ENCODE data around the gene NPRL2. TPM values are rescaled to one million over a fixed set of nuclear protein-coding genes. Genes with fewer than 3 reads are reported as not detected.

The NPRL2 gene
- total and polyA plus RNA-seq, 3 experiments from 2014 or later, result 44.6 to 59.5 (median 48.0) TPM

DNA sequence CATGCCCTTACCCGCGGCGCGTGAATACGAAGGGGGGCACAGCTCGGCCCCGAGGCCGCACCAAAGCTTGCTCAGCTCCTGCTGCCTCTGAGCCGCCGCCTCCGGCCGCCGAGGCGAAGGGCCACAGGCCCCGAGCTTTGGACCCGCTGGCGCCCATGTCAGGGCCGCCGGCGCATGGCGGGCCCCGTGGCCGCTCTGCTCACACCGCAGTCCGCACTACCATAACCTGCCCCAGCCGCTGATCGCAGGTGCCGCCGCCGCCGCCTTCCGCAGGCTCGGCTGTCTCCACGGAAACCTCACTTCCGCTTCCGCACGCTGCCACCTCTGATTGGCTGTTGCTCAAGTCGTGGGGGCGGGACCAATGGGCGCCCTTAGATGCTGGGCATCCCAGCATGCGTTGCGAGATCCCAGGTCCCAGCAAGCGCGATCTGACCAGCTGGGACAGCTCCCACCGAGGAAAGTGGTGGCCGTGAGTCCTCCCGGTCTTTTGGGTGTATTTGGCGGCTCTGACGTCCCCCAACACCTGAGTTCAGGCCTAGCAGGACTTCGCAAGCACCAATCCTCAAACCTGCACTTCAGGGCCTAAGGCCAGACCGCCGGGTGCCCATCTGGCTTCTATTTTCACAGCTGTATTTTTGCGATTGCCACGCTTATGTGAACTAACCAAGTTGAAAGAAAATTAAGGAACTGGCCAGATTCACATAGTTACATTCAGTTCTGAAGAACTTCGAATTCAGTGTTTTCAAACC, 22.5 kb downstream of the NPRL2 start, which contains the start of gene TUSC2:
TSS of gene TUSC2 (minus strand) at position 281 of the 749 bp plus-strand sequence. CDS start at position 157, 124 bp downstream.
- CTCF ChIA-PET, result interaction anchor here (0.7 to 2.5 kb wide), 9 partner anchors 9 to 135 kb away, joined by 3 to 19 read pairs (median 4); partner anchors contain the start of genes IFRD2 and RASSF1
- H3K4me3 Mint-ChIP-seq, result peak within 1 kb of the TSS; percentile 82 to 97 (median 91)
- Histone ChIP-seq H3K4me1 (ENCODE audit: insufficient read depth, low read length) (peaks cover 19% of the 10 kb centered on the region), H3K27ac (ENCODE audit: low read depth, low read length) (peak within 1 kb of the TSS; percentile 71), H3K27me3 (ENCODE audit: insufficient read depth, low read length, poor library complexity, severe bottlenecking) (no peaks in the 10 kb centered on the region), H3K9me3 (ENCODE audit: low read length) (no peaks in the 10 kb centered on the region), H3K4me3 (ENCODE audit: low read length) (peak within 1 kb of the TSS; percentile 70), H3K36me3 (ENCODE audit: insufficient read depth, low read length) (peaks cover 32% of the 10 kb centered on the region)
- peaks cover 0 to 57% (median 0%) of the 10 kb centered on the region in 3 donors for H3K36me3 Mint-ChIP-seq
- H3K27ac Mint-ChIP-seq, result peak within 1 kb of the TSS; percentile 77 to 96 (median 94)
- H3K27me3 Mint-ChIP-seq, result peaks cover 0 to 1% of the 10 kb centered on the region in 2 donors
- no peaks in the 10 kb centered on the region for H3K9me3 Mint-ChIP-seq
- H3K4me1 Mint-ChIP-seq, result peaks cover 26 to 47% (median 31%) of the 10 kb centered on the region in 3 donors
- peak; percentile 92 to 96 (median 93) for DNase-seq
- POLR2A ChIA-PET, result interaction anchor here (0.6 to 3.9 kb wide), 11 partner anchors 9 to 1058 kb away, joined by 3 to 57 read pairs (median 6); partner anchors contain the start of genes CYB561D2, HYAL3, IFRD2 and NAA80

DNA sequence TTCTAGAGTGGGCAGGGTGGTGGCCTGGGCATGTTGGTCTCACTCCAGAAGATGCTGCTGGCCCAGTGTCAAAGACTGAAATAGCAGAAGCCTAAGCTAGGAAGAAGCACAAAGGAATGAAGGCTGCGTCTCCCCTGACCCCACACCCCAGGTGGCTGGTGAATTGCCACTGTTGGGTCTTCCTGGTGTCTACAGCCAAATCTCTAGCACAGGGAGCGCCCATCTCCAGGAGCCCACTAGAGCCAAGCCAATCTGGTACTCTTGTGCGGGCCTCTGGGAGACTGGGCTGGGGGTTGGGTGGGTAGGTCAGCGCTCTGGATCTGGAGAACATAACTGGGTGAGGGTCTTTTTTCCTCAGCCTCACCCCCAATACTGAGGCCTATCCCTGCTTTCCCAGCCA, 23.4 kb downstream of the NPRL2 start:
- peak overlapping the region; percentile 71 for H3K27ac ChIP-seq (ENCODE audit: low read depth, low read length)
- peak overlapping the region; percentile 70 for H3K4me3 ChIP-seq (ENCODE audit: low read length)
- no peaks in the 10 kb centered on the region for H3K27me3 ChIP-seq (ENCODE audit: insufficient read depth, low read length, poor library complexity, severe bottlenecking)
- peaks cover 23 to 43% (median 26%) of the 10 kb centered on the region in 3 donors for H3K4me1 Mint-ChIP-seq
- H3K9me3 Mint-ChIP-seq, result no peaks in the 10 kb centered on the region
- CTCF ChIA-PET, result interaction anchor here (0.7 to 2.5 kb wide), 8 partner anchors 8 to 134 kb away, joined by 3 to 19 read pairs (median 4); partner anchors contain the start of genes IFRD2 and RASSF1
- peak overlapping the region; percentile 15 to 96 (median 86) for H3K27ac Mint-ChIP-seq
- POLR2A ChIA-PET, result interaction anchor here (0.8 to 3.9 kb wide), 4 partner anchors 10 to 35 kb away, joined by 5 to 57 read pairs (median 8); partner anchors contain the start of genes HYAL3, IFRD2, NAA80 and RASSF1
- no peak for DNase-seq
- H3K27me3 Mint-ChIP-seq, result peaks cover 0 to 1% of the 10 kb centered on the region in 2 donors
- H3K4me3 Mint-ChIP-seq, result peak overlapping the region; percentile 82 to 97 (median 91)
- peaks cover 18% of the 10 kb centered on the region for H3K4me1 ChIP-seq (ENCODE audit: insufficient read depth, low read length)
- H3K36me3 ChIP-seq (ENCODE audit: insufficient read depth, low read length), result peaks cover 26% of the 10 kb centered on the region
- H3K36me3 Mint-ChIP-seq, result peaks cover 0 to 53% (median 0%) of the 10 kb centered on the region in 3 donors
- no peaks in the 10 kb centered on the region for H3K9me3 ChIP-seq (ENCODE audit: low read length)

DNA sequence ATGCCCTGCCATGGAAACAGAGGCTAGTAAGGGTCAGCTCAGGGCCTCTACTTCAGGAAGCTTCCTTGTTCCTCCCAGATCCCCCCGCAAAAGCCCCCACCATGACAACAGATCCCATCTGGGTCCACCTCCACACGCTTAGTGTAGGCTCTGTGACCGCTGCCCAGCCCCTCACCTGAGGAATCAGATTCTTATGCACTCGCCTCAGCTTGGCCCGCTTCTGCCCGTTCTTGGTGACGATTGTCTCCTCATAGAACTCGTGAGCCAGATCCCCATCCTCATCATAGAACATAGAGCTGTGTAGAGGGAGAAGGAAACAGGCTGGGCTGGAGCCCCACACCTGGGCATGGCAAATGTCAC, 24.4 kb downstream of the NPRL2 start:
- H3K4me1 ChIP-seq (ENCODE audit: insufficient read depth, low read length), result peaks cover 22% of the 10 kb centered on the region
- Mint-ChIP-seq H3K4me1 (peaks cover 20 to 38% (median 24%) of the 10 kb centered on the region in 3 donors), H3K4me3 (peak overlapping the region; percentile 32 to 97 (median 45)), H3K27me3 (peaks cover 0 to 1% of the 10 kb centered on the region in 2 donors), H3K9me3 (no peaks in the 10 kb centered on the region), H3K36me3 (peaks cover 0 to 44% (median 0%) of the 10 kb centered on the region in 3 donors), H3K27ac (peak overlapping the region in 6 of 8 donors; percentile 29 to 70 (median 60))
- no peaks in the 10 kb centered on the region for H3K9me3 ChIP-seq (ENCODE audit: low read length)
- POLR2A ChIA-PET, result interaction anchor here (3.9 kb wide), 1 partner anchor 11 kb away, joined by 57 read pairs; no protein-coding TSS in a partner anchor
- no peak overlapping the region for H3K27ac ChIP-seq (ENCODE audit: low read depth, low read length)
- H3K27me3 ChIP-seq (ENCODE audit: insufficient read depth, low read length, poor library complexity, severe bottlenecking), result no peaks in the 10 kb centered on the region
- DNase-seq, result no peak
- no peak overlapping the region for H3K4me3 ChIP-seq (ENCODE audit: low read length)
- CTCF ChIA-PET, result interaction anchor here (1.4 to 3.3 kb wide), 2 partner anchors 11 to 67 kb away, joined by 3 to 22 read pairs; no protein-coding TSS in a partner anchor
- peaks cover 21% of the 10 kb centered on the region for H3K36me3 ChIP-seq (ENCODE audit: insufficient read depth, low read length)

DNA sequence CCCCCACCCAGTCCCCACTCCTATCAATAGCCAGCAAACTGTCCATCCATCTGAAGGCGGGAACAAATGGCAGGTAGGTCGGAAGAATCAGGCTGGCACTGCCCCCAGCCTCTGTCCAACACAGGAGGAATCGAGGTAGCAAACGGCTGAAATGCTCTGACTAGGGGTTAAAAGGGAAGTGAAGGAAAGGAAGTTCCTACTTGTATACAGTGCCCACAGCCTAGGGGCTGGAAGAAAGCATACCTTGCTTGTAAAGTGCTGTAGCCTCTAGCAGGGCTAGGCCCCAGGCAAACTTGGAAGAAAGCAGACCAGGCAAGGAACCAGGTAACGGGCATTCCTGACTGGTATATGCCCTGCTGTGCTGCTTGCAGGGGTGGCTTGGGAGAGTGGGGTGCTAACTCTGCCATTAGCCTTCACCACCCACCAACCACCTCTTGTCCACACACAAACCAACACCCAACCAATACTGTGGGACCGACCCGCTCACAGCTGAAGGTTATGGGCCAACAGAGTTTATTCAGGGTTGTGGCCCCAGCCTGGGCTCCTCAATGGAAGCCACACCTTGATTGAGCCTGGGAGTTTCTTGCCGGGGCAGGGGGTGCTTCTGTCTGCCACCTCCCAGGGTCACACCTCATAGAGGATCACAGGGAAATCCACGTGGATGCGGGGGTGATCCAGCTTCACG, 24.9 kb downstream of the NPRL2 start:
- Histone ChIP-seq H3K27me3 (ENCODE audit: insufficient read depth, low read length, poor library complexity, severe bottlenecking) (no peaks in the 10 kb centered on the region), H3K4me1 (ENCODE audit: insufficient read depth, low read length) (peaks cover 24% of the 10 kb centered on the region), H3K9me3 (ENCODE audit: low read length) (no peaks in the 10 kb centered on the region), H3K36me3 (ENCODE audit: insufficient read depth, low read length) (peaks cover 15% of the 10 kb centered on the region), H3K27ac (ENCODE audit: low read depth, low read length) (no peak overlapping the region), H3K4me3 (ENCODE audit: low read length) (no peak overlapping the region)
- ChIA-PET CTCF (interaction anchor here (1.0 to 3.3 kb wide), 4 partner anchors 11 to 26 kb away, joined by 3 to 22 read pairs (median 12); partner anchors contain the start of genes HYAL3 and NAA80), POLR2A (interaction anchor here (3.9 kb wide), 1 partner anchor 12 kb away, joined by 57 read pairs; no protein-coding TSS in a partner anchor)
- H3K36me3 Mint-ChIP-seq, result peaks cover 0 to 41% (median 0%) of the 10 kb centered on the region in 3 donors
- H3K4me1 Mint-ChIP-seq, result peaks cover 20 to 40% (median 26%) of the 10 kb centered on the region in 3 donors
- H3K27ac Mint-ChIP-seq, result peak overlapping the region in 5 of 8 donors; percentile 45 to 80 (median 66)
- peak overlapping the region in 3 of 7 donors; percentile 47 to 85 (median 76) for H3K4me3 Mint-ChIP-seq
- no peak for DNase-seq
- H3K9me3 Mint-ChIP-seq, result no peaks in the 10 kb centered on the region
- peaks cover 0 to 1% of the 10 kb centered on the region in 2 donors for H3K27me3 Mint-ChIP-seq

DNA sequence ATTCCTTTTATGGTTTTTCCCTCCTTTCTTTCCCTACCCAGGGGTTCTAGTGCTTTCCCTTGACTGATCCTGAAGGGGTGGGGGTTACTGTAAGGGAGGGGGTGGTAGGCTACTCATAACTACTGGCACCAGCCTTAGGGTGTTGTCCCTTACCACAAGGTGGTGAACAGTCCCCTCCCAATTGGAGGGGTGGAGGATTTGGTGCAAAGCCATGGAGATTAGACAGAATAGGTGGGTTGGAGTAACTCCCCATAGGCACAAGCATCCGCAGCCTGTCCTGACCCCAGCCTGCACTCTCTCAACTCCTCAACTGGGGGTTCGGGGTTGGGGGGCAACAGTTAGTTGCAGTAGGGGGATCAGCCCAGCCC, 25.5 kb downstream of the NPRL2 start:
- H3K9me3 ChIP-seq (ENCODE audit: low read length), result no peaks in the 10 kb centered on the region
- H3K27me3 ChIP-seq (ENCODE audit: insufficient read depth, low read length, poor library complexity, severe bottlenecking), result no peaks in the 10 kb centered on the region
- ChIA-PET POLR2A (no interaction called here), CTCF (interaction anchor here (1.0 to 3.3 kb wide), 11 partner anchors 11 to 131 kb away, joined by 3 to 22 read pairs (median 4); partner anchors contain the start of genes HYAL3 and NAA80)
- Mint-ChIP-seq H3K27ac (peak overlapping the region in 5 of 8 donors; percentile 33 to 80 (median 70)), H3K9me3 (no peaks in the 10 kb centered on the region), H3K36me3 (peaks cover 0 to 35% (median 0%) of the 10 kb centered on the region in 3 donors), H3K4me3 (peak overlapping the region in 3 of 7 donors; percentile 47 to 85 (median 76)), H3K4me1 (peaks cover 25 to 45% (median 31%) of the 10 kb centered on the region in 3 donors), H3K27me3 (peaks cover 0 to 1% of the 10 kb centered on the region in 2 donors)
- no peak overlapping the region for H3K27ac ChIP-seq (ENCODE audit: low read depth, low read length)
- no peak for DNase-seq
- no peak overlapping the region for H3K4me3 ChIP-seq (ENCODE audit: low read length)
- H3K4me1 ChIP-seq (ENCODE audit: insufficient read depth, low read length), result peaks cover 29% of the 10 kb centered on the region
- peaks cover 11% of the 10 kb centered on the region for H3K36me3 ChIP-seq (ENCODE audit: insufficient read depth, low read length)

DNA sequence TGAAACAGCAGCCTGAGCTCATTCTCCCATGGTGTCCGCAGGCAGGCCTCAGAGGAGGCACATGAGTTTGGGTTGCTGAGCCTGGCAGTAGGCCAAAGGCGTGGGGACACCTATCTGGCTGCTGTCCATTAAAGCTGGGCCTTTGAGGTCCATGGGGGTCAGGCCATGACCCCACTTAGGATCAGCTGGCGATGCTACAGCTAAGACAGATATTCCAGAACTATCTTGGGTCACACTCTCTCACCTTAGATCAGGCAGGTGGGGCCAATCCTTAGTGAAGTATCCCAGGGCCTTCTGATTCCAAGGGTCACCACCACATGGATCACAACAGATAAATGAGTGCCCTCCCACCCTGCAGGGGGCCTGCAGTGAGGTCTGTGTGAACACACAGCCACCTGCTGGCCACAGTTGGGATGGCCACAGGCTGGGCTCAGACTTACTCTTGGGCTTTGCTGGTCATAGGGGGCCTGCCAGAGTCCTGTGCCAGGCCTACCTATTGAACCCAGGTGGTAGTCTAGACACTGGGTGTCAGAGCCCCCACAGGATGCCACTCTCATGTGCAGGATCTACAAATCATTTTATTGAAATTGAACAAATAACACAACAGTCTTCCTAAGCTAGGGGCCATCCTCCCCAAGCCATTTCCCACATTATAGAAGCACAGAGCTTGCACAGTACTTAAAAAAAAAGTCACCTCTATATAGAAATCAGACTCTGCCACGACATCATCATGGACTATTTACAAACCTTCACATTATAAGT, 26.0 kb downstream of the NPRL2 start:
- H3K27ac Mint-ChIP-seq, result peak overlapping the region; percentile 31 to 89 (median 64)
- peaks cover 0 to 30% (median 0%) of the 10 kb centered on the region in 3 donors for H3K36me3 Mint-ChIP-seq
- Histone ChIP-seq H3K27me3 (ENCODE audit: insufficient read depth, low read length, poor library complexity, severe bottlenecking) (no peaks in the 10 kb centered on the region), H3K4me3 (ENCODE audit: low read length) (no peak overlapping the region), H3K4me1 (ENCODE audit: insufficient read depth, low read length) (peaks cover 35% of the 10 kb centered on the region), H3K27ac (ENCODE audit: low read depth, low read length) (no peak overlapping the region), H3K9me3 (ENCODE audit: low read length) (no peaks in the 10 kb centered on the region), H3K36me3 (ENCODE audit: insufficient read depth, low read length) (peaks cover 6% of the 10 kb centered on the region)
- peaks cover 30 to 51% (median 36%) of the 10 kb centered on the region in 3 donors for H3K4me1 Mint-ChIP-seq
- no peaks in the 10 kb centered on the region for H3K9me3 Mint-ChIP-seq
- CTCF ChIA-PET, result interaction anchor here (0.8 to 3.3 kb wide), 18 partner anchors 8 to 130 kb away, joined by 3 to 22 read pairs (median 4); partner anchors contain the start of genes HYAL3 and NAA80
- peaks cover 0 to 1% of the 10 kb centered on the region in 2 donors for H3K27me3 Mint-ChIP-seq
- H3K4me3 Mint-ChIP-seq, result peak overlapping the region in 2 of 7 donors; percentile 5 to 85
- POLR2A ChIA-PET, result interaction anchor here (2.0 kb wide), 1 partner anchor 13 kb away, joined by 6 read pairs; no protein-coding TSS in a partner anchor
- DNase-seq, result peak; percentile 39 to 75 (median 50)
